HepG2 (cell line): ENCODE data around the gene DLX1. TPM values are rescaled to one million over a fixed set of nuclear protein-coding genes. Genes with fewer than 3 reads are reported as not detected.

Source experiments
- ARID3A ChIP-seq: IDR thresholded peaks from 2 replicates; pipeline ENCODE4 v1.6.1; 2012; ENCODE audit warnings: low read depth, low read length, improper control_type of control experiment
- ARID5B ChIP-seq: IDR thresholded peaks from 2 replicates; pipeline ENCODE4 v1.4.0; 2020; ENCODE audit warnings: mild to moderate bottlenecking, missing genetic modification reagents
- CAMTA2 ChIP-seq: sonication (generic); formaldehyde crosslinking; IDR thresholded peaks from 2 replicates; pipeline ENCODE4 v1.4.0; 2020; ENCODE audit warnings: mild to moderate bottlenecking, missing genetic modification reagents, borderline replicate concordance
- CREM ChIP-seq, 2 experiments: sonication (generic) in 1 of 2; formaldehyde crosslinking in 1 of 2; IDR thresholded peaks; 2 replicates each; pipeline versions ENCODE4 v1.4.0 to v1.6.1; 2016 to 2020; ENCODE audit warnings: antibody characterized with exemption in 1 of 2, mild to moderate bottlenecking in 1 of 2, missing genetic modification reagents in 1 of 2
- DDIT3 ChIP-seq: sonication (generic); formaldehyde crosslinking; IDR thresholded peaks from 2 replicates; pipeline ENCODE4 v1.4.0; 2020; ENCODE audit warnings: mild to moderate bottlenecking, missing genetic modification reagents
- EP300 ChIP-seq, 3 experiments: sonication (generic) in 1 of 3; formaldehyde crosslinking in 1 of 3; IDR thresholded peaks; 2 replicates each; pipeline versions ENCODE4 v1.5.1 to v1.6.1; 2011 to 2020; ENCODE audit warnings: low read depth in 2 of 3, low read length in 2 of 3, borderline replicate concordance in 1 of 3, improper control_type of control experiment in 1 of 3, mild to moderate bottlenecking in 1 of 3, missing genetic modification reagents in 1 of 3, moderate library complexity in 1 of 3
- GPN1 ChIP-seq: sonication (generic); formaldehyde crosslinking; IDR thresholded peaks from 2 replicates; pipeline ENCODE4 v1.5.1; 2020; ENCODE audit warnings: missing genetic modification reagents, borderline replicate concordance
- HMGA1 ChIP-seq: sonication (generic); formaldehyde crosslinking; conservative IDR thresholded peaks from 2 replicates; pipeline ENCODE4 v1.4.0; 2020; ENCODE audit warnings: missing genetic modification reagents
- KDM2A ChIP-seq: sonication (generic); formaldehyde crosslinking; IDR thresholded peaks from 2 replicates; pipeline ENCODE4 v1.4.0; 2020; ENCODE audit warnings: low read depth, missing genetic modification reagents, borderline replicate concordance
- KMT2A ChIP-seq: sonication (generic); formaldehyde crosslinking; IDR thresholded peaks from 2 replicates; pipeline ENCODE4 v1.4.0; 2020; ENCODE audit warnings: missing genetic modification reagents
- SALL2 ChIP-seq: sonication (generic); formaldehyde crosslinking; IDR thresholded peaks from 2 replicates; pipeline ENCODE4 v1.8.1; 2023; ENCODE audit warnings: mild to moderate bottlenecking, missing genetic modification reagents, inconsistent platforms
- SKI ChIP-seq: fragments of 450-650 bp; IDR thresholded peaks from one replicate; pipeline ENCODE4 v1.6.1; 2018; ENCODE audit warnings: mild to moderate bottlenecking; ENCODE audit not compliant: partially characterized antibody
- ZBTB10 ChIP-seq: sonication (generic); formaldehyde crosslinking; IDR thresholded peaks from 2 replicates; pipeline ENCODE4 v1.4.0; 2020; ENCODE audit warnings: missing genetic modification reagents, borderline replicate concordance
- ZSCAN9 ChIP-seq: IDR thresholded peaks from 2 replicates; pipeline ENCODE4 v1.6.1; 2016; ENCODE audit warnings: borderline replicate concordance
- polyA plus RNA-seq, 8 experiments: library from polyadenylated mRNA; depleted of rRNA in 3 of 8; stranded (reverse) in 7 of 8; unstranded in 1 of 8; fragments of >200 nt; fragmentation: Illumina TruSeq in 4 of 8; extraction: Trizol in 4 of 8; gene quantifications; 2 replicates each; pipeline versions ENCODE4 v1.2.1 to v1.2.3, GENCODE V29; 2011 to 2016; ENCODE audit warnings: low read depth in 4 of 8, missing spikeins in 1 of 8, mixed read lengths in 1 of 8; ENCODE audit not compliant: insufficient read depth in 1 of 8
- total RNA-seq, 5 experiments: library from RNA; depleted of rRNA; stranded (reverse); fragments of >200 nt; fragmentation: Illumina TruSeq; extraction: Trizol; gene quantifications; 2 replicates each; pipeline ENCODE4 v1.2.3, GENCODE V29; 2016; ENCODE audit warnings: low read depth in 1 of 5
- TF ChIP-seq, protein P1 (sequence below): sonication (generic); formaldehyde crosslinking; IDR thresholded peaks from 2 replicates; pipeline ENCODE4 v1.4.0; 2020; ENCODE audit warnings: missing genetic modification reagents, borderline replicate concordance

Gene DLX1
- total and polyA plus RNA-seq, 2 of the 13 experiments (the other 11 are each of a cell fraction or from before 2014, with no cell fraction given) = 0.18 to 0.86 TPM

- TF ChIP-seq ZBTB10 (CRISPR knock-in tag) (no peak), GPN1 (CRISPR knock-in tag) (no peak; the same call in 1 of the 2 replicates), HMGA1 (CRISPR knock-in tag) (no peak), CAMTA2 (no peak), KMT2A (CRISPR knock-in tag) (no peak; the same call in none of the 2 replicates), KDM2A (CRISPR knock-in tag) (peak; percentile 87), ARID5B (CRISPR knock-in tag) (peak; percentile 23; the same call in 1 of the 2 replicates), ZSCAN9 (CRISPR knock-in tag) (no peak), EP300 (IDR thresholded peaks at IDR 0.05; ENCODE audit: low read depth in 2 of 2, low read length in 2 of 2) (0 out of 4 replicates have a peak, but pooled peaks of 1 of the 2 experiments have one; percentile 27), EP300 (CRISPR knock-in tag; IDR thresholded peaks at IDR 0.05; ENCODE audit: borderline replicate concordance) (no peak), SKI (no peak), SALL2 (no peak; the same call in 1 of the 2 replicates), ARID3A (no peak), CREM (IDR thresholded peaks at IDR 0.05) (no peak), CREM (CRISPR knock-in tag; IDR thresholded peaks at IDR 0.05) (no peak), DDIT3 (CRISPR knock-in tag) (no peak)
- TF ChIP-seq, protein P1, sequence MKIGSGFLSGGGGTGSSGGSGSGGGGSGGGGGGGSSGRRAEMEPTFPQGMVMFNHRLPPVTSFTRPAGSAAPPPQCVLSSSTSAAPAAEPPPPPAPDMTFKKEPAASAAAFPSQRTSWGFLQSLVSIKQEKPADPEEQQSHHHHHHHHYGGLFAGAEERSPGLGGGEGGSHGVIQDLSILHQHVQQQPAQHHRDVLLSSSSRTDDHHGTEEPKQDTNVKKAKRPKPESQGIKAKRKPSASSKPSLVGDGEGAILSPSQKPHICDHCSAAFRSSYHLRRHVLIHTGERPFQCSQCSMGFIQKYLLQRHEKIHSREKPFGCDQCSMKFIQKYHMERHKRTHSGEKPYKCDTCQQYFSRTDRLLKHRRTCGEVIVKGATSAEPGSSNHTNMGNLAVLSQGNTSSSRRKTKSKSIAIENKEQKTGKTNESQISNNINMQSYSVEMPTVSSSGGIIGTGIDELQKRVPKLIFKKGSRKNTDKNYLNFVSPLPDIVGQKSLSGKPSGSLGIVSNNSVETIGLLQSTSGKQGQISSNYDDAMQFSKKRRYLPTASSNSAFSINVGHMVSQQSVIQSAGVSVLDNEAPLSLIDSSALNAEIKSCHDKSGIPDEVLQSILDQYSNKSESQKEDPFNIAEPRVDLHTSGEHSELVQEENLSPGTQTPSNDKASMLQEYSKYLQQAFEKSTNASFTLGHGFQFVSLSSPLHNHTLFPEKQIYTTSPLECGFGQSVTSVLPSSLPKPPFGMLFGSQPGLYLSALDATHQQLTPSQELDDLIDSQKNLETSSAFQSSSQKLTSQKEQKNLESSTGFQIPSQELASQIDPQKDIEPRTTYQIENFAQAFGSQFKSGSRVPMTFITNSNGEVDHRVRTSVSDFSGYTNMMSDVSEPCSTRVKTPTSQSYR (CRISPR knock-in tag) = peak; percentile 51; the same call in 1 of the 2 replicates
Measured at GRCh38 chr2:172084645-172085459, 455 bp upstream of the DLX1 start (continued).
